Osteoblast (primary cell): ENCODE measurements around the gene IFIT3. TPM values are rescaled to one million over a fixed set of nuclear protein-coding genes. Genes with fewer than 3 reads are reported as not detected.

ENCODE experiments used
- DNase-seq: peaks from one replicate; pipeline ENCODE4 v3.0.0; 2011; ENCODE audit warnings: low spot score, mixed read lengths; ENCODE audit not compliant: insufficient read length; ENCODE audit errors: missing footprints
- H2AFZ ChIP-seq: 2 replicates; pipeline ENCODE4 v1.6.0; 2011; ENCODE audit warnings: mild to moderate bottlenecking, low read length
- H3K27ac ChIP-seq: 2 replicates; pipeline ENCODE4 v1.5.1; 2011; ENCODE audit warnings: mild to moderate bottlenecking, low read depth, low read length, moderate library complexity
- H3K27me3 ChIP-seq: 2 replicates; pipeline ENCODE4 v1.6.0; 2012; ENCODE audit warnings: mild to moderate bottlenecking, control low read depth, inconsistent platforms, low read length, moderate library complexity; ENCODE audit not compliant: insufficient read depth
- H3K36me3 ChIP-seq: 2 replicates; pipeline ENCODE4 v1.5.1; 2011; ENCODE audit warnings: mild to moderate bottlenecking, low read length, control low read depth, moderate library complexity; ENCODE audit not compliant: insufficient read depth
- H3K4me1 ChIP-seq: 2 replicates; pipeline ENCODE4 v1.5.1; 2011; ENCODE audit warnings: mild to moderate bottlenecking, low read length, control low read depth, moderate library complexity; ENCODE audit not compliant: insufficient read depth
- H3K4me2 ChIP-seq: 2 replicates; pipeline ENCODE4 v1.6.0; 2011; ENCODE audit warnings: mild to moderate bottlenecking, low read length; ENCODE audit not compliant: insufficient read depth
- H3K4me3 ChIP-seq: fragments of 200-600 bp; sonication (generic); 3 replicates; pipeline ENCODE4 v1.5.1; 2012; ENCODE audit warnings: mild to moderate bottlenecking, low read length, inconsistent platforms; ENCODE audit not compliant: insufficient read depth
- H3K79me2 ChIP-seq: 2 replicates; pipeline ENCODE4 v1.6.0; 2012; ENCODE audit warnings: mild to moderate bottlenecking, low read length, control low read depth, inconsistent platforms; ENCODE audit not compliant: insufficient read depth
- H3K9me3 ChIP-seq: 2 replicates; pipeline ENCODE4 v1.5.1; 2011; ENCODE audit warnings: low read depth, low read length, control low read depth
- H4K20me1 ChIP-seq: 2 replicates; pipeline ENCODE4 v1.6.0; 2012; ENCODE audit warnings: mild to moderate bottlenecking, low read length, control low read depth; ENCODE audit not compliant: insufficient read depth
- CTCF ChIP-seq: IDR thresholded peaks from 2 replicates; pipeline ENCODE4 v1.5.1; 2011; ENCODE audit warnings: mild to moderate bottlenecking, low read depth, low read length, moderate library complexity; ENCODE audit errors: extremely low read depth
- total RNA-seq: library from RNA; depleted of rRNA; stranded (reverse); fragments of >200 nt; gene quantifications from 2 replicates; pipeline ENCODE4 v1.2.3, GENCODE V29; 2012

The IFIT3 gene
- total RNA-seq, 1 donor = 43.8 TPM

- DNase-seq = no peak
- peaks cover 2% of the 10 kb centered on the region for H3K79me2 ChIP-seq
- no peak overlapping the region for H3K27ac ChIP-seq
- no peaks in the 10 kb centered on the region for H3K27me3 ChIP-seq
- TF ChIP-seq CTCF = no peak
- H3K9me3 ChIP-seq = no peaks in the 10 kb centered on the region
- H2AFZ ChIP-seq = no peak overlapping the region
- H4K20me1 ChIP-seq = no peaks in the 10 kb centered on the region
- H3K36me3 ChIP-seq = no peaks in the 10 kb centered on the region
- no peak overlapping the region for H3K4me2 ChIP-seq
- no peak overlapping the region for H3K4me3 ChIP-seq
- H3K4me1 ChIP-seq = peaks cover 26% of the 10 kb centered on the region
These were observed 23.4 kb upstream of the IFIT3 start for GRCh38 chr10:89304446-89304845.

GRCh38 chr10:89304925-89305324 lies 22.9 kb upstream of the IFIT3 start:
- no peak for DNase-seq
- peaks cover 30% of the 10 kb centered on the region for H3K4me1 ChIP-seq
- no peak overlapping the region for H3K4me3 ChIP-seq
- H4K20me1 ChIP-seq = no peaks in the 10 kb centered on the region
- H3K27me3 ChIP-seq = no peaks in the 10 kb centered on the region
- no peak for TF ChIP-seq CTCF
- no peak overlapping the region for H2AFZ ChIP-seq
- H3K36me3 ChIP-seq = no peaks in the 10 kb centered on the region
- H3K79me2 ChIP-seq = peaks cover 2% of the 10 kb centered on the region
- no peak overlapping the region for H3K4me2 ChIP-seq
- H3K9me3 ChIP-seq = no peaks in the 10 kb centered on the region
- no peak overlapping the region for H3K27ac ChIP-seq

GRCh38 chr10:89305766-89306433 lies 21.9 kb upstream of the IFIT3 start:
- Histone ChIP-seq H3K4me3 (no peak overlapping the region), H3K4me1 (peaks cover 29% of the 10 kb centered on the region), H3K36me3 (no peaks in the 10 kb centered on the region), H3K27ac (no peak overlapping the region), H3K9me3 (no peaks in the 10 kb centered on the region), H4K20me1 (no peaks in the 10 kb centered on the region), H3K27me3 (no peaks in the 10 kb centered on the region), H2AFZ (no peak overlapping the region), H3K4me2 (no peak overlapping the region), H3K79me2 (peaks cover 2% of the 10 kb centered on the region)
- DNase-seq = no peak
- no peak for TF ChIP-seq CTCF

- peaks cover 2% of the 10 kb centered on the region for H3K79me2 ChIP-seq
- H3K27ac ChIP-seq = no peak overlapping the region
- H3K36me3 ChIP-seq = no peaks in the 10 kb centered on the region
- peaks cover 23% of the 10 kb centered on the region for H3K4me1 ChIP-seq
- TF ChIP-seq CTCF = no peak
- DNase-seq = no peak
- H2AFZ ChIP-seq = no peak overlapping the region
- H3K4me2 ChIP-seq = no peak overlapping the region
- no peaks in the 10 kb centered on the region for H3K9me3 ChIP-seq
- no peaks in the 10 kb centered on the region for H4K20me1 ChIP-seq
- no peak overlapping the region for H3K4me3 ChIP-seq
- H3K27me3 ChIP-seq = no peaks in the 10 kb centered on the region
These were observed 21.1 kb upstream of the IFIT3 start for GRCh38 chr10:89306434-89307268.
